ENCODE data around the gene TSPAN3.

TSPAN3 gene

GRCh38 chr15:77057072-77057471 is 13.8 kb downstream of the TSPAN3 start:
- no peak for TF ChIP-seq CTCF (IDR thresholded peaks at IDR 0.05; ENCODE audit: low read depth, low read length)
- H3K4me3 ChIP-seq (ENCODE audit: low read depth, low read length): no peak overlapping the region

DNA sequence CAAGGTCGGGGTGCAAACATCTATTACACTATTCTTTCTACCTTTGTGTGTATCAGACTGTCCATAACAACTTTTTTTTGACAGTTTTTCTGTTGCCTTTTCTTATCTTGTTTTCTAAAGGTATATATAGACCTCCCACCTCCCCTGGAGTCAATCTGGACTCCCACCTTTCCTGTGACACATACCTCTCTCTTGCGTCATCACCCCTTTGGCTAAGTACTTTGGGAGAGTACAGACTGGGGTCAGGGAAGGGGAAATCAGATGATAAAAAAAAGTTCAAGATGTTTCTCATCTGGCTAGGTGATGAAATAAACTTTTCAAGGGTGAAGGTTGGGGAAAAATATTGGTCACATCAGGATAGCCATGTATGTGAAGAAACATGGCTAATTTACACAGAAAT is 17.2 kb downstream of the TSPAN3 start:
- no peak for TF ChIP-seq CTCF (IDR thresholded peaks at IDR 0.05; ENCODE audit: low read depth, low read length)
- no peak overlapping the region for H3K4me3 ChIP-seq (ENCODE audit: low read depth, low read length)

- H3K4me3 ChIP-seq (ENCODE audit: low read depth, low read length): no peak overlapping the region
- TF ChIP-seq CTCF (IDR thresholded peaks at IDR 0.05; ENCODE audit: low read depth, low read length): no peak
Observed at GRCh38 chr15:77052556-77052955, 18.4 kb downstream of the TSPAN3 start.

DNA sequence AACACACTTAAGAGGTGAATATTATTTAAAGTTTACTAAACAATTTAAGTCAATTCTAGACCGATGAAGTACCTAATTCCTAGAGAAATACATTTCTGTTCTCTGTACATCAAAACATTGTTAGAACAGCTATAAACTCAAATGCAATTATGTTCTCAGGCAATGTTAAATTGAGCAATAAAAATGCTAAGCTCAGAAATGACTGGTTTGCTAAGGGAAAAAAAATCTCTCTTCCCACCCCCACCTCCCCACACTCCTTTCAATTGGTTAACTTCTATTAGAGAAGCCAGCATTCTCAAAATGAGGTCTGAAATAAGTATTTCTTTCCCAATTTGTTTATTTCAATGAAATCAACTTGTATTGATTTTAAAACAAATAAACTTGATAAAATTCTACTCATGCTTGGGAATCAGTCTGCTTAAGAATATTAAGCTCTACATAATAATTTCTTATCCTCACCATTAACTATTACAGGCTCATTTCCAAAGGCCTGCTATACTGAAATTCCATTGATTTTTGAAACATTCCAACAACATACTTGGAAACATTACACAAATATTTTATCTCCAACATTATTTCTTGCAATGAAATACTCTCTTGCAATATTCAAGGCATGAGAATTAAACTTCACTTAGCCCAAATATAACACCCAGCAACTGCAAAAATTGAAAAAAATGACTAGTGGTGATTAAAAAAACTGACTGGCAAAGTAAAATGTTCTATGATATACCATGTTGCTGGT is 22.6 kb downstream of the TSPAN3 start:
- TF ChIP-seq CTCF (IDR thresholded peaks at IDR 0.05; ENCODE audit: low read depth, low read length): no peak
- H3K4me3 ChIP-seq (ENCODE audit: low read depth, low read length): no peak overlapping the region

DNA sequence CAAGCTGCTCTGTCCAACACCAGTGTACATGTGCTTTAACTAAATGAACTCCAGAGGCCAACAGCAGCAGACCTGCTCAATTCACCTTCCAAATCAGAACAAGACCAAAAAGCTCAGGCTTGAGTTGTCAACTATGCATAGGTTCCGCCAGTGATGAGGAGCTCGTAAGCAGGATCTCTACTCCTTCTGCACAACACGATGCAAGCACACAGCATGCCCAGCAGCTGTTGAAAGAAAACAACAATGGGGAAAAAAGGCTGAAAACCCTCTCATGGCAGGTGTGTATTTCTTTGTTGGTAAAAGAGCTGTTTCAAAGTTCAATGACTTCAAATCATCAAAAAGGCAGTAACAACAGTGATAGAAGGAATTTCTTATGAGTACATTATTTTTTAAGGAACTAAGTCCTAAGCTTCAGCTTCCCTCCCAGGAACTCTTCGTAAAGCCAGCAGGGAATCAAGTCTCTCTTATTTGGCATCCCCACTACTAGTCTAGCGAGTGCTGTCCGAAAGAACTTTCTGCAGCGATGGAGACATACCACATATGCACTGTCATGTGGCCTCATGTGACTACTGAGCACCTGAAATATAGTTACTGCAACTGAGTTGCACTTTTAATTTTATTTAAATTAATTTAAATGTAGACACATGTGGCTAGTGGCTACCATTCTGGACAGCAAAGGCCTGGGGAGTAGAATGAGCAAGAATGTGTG is 24.1 kb downstream of the TSPAN3 start:
- no peak overlapping the region for H3K4me3 ChIP-seq (ENCODE audit: low read depth, low read length)
- no peak for TF ChIP-seq CTCF (IDR thresholded peaks at IDR 0.05; ENCODE audit: low read depth, low read length)

DNA sequence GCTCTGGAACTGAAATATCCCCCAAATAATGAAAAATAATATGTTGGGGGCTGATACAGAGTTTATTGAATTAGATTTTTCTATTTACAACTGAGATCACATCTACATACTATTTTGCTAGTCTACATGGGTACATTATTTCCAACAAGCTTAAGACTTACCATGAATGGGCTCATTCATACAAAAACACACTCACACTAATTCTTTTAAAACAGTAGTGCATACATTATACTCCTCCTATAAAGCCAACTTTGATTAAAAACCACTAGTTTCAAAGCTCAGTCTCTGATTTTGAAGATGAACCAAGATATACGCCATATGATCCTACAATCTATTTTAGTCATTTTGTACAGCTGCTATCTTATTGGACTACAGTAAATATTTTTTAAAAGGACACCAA is 24.9 kb downstream of the TSPAN3 start:
- no peak for TF ChIP-seq CTCF (IDR thresholded peaks at IDR 0.05; ENCODE audit: low read depth, low read length)
- no peak overlapping the region for H3K4me3 ChIP-seq (ENCODE audit: low read depth, low read length)

Data from WI38 (cell line).